Subcutaneous adipose tissue (tissue), 4 donors: ENCODE measurements around the gene MRPL23. TPM values are rescaled to one million over a fixed set of nuclear protein-coding genes. Genes with fewer than 3 reads are reported as not detected.

Source experiments
- total RNA-seq, 4 donors: library from RNA; depleted of rRNA; stranded (reverse); fragments of >200 nt; gene quantifications; one replicate each; pipeline ENCODE4 v1.1.0, GENCODE V29; 2016
- TF ChIP-seq, protein P1 (sequence below): fragments of 450-650 bp; IDR thresholded peaks from one replicate; pipeline ENCODE4 v1.5.1; 2016; ENCODE audit warnings: low read depth, mild to moderate bottlenecking, control low read depth, antibody characterized with exemption, moderate library complexity

MRPL23 gene
- total RNA-seq, 4 donors from 2014 or later: 113 to 142 (median 116) TPM

DNA sequence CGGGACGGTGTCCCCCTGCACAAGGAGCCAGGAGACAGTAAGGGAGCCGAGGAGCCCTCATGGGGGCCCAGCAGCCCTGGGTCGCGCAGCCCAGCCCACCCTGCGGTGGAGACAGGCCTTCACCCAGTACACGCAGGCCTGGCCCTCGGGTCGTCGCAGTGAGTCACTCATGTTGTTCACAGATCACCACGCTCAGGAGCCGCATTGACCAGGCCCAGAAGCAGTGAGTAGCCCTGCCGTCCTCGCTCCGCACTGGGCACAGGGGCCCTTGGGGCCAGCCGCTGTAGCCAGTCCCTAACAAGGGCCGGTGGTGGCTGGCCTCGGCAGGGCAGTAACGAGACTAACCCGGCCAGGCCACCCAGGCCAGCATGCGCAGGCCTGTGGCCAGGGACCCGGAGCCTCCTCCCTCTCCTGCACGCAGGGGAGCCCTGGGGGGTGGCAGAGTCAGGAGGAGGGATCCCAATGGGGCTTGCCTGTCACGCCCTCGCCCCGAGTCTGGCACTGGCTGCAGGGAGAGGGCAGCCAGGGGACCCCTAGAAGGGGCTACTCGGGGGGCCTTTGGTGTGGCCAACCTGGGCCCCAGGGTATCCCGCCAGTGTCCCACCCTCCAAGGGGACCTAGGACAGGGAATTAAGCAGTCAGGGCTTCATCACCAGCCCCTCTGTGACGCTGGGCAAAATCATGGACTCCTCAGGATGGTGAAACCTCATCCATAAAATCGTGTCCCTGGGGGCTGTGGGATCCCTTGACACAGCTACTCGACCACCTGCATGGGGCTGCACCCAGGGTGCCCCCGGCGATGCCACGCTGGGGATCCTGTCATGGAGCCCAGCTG lies 10.1 kb upstream of the MRPL23 start:
- TF ChIP-seq, protein P1, sequence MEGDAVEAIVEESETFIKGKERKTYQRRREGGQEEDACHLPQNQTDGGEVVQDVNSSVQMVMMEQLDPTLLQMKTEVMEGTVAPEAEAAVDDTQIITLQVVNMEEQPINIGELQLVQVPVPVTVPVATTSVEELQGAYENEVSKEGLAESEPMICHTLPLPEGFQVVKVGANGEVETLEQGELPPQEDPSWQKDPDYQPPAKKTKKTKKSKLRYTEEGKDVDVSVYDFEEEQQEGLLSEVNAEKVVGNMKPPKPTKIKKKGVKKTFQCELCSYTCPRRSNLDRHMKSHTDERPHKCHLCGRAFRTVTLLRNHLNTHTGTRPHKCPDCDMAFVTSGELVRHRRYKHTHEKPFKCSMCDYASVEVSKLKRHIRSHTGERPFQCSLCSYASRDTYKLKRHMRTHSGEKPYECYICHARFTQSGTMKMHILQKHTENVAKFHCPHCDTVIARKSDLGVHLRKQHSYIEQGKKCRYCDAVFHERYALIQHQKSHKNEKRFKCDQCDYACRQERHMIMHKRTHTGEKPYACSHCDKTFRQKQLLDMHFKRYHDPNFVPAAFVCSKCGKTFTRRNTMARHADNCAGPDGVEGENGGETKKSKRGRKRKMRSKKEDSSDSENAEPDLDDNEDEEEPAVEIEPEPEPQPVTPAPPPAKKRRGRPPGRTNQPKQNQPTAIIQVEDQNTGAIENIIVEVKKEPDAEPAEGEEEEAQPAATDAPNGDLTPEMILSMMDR: no peak

DNA sequence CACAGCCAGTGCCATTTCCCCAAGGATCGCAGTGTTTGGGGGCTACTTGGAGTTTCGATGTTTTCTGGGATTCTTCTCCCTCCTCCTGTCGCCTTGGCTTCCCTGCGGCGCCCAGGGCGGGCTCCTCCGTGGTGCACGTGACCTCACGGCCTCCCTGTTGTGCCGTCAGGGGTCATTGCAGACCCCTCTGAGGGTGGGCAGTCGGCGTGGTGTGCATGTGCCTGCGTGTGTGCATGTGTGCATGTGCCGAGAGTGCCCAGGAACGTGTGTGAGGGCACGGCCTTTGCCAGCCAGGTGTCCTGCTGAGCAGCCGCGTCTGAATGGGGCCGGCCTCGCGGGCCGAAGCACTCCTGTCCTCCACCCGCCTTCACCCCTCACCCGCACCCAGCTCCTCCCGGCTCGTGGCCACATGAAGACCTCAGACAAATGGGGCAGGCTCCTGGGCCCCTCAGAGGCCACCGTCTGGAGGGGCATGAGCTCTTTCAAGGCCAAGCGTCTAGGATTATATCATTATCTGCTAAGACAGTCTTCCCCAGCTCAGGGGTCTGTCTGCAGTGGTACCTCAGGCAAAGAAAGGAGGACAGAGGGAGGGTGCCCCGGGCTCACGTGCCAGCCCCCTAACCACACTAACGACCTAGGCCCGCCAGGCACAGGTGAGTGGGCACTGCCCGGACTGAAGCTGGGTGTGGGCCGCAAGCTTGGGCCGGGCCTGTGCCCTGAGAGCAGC lies 9.4 kb upstream of the MRPL23 start:
- TF ChIP-seq, protein P1: no peak

DNA sequence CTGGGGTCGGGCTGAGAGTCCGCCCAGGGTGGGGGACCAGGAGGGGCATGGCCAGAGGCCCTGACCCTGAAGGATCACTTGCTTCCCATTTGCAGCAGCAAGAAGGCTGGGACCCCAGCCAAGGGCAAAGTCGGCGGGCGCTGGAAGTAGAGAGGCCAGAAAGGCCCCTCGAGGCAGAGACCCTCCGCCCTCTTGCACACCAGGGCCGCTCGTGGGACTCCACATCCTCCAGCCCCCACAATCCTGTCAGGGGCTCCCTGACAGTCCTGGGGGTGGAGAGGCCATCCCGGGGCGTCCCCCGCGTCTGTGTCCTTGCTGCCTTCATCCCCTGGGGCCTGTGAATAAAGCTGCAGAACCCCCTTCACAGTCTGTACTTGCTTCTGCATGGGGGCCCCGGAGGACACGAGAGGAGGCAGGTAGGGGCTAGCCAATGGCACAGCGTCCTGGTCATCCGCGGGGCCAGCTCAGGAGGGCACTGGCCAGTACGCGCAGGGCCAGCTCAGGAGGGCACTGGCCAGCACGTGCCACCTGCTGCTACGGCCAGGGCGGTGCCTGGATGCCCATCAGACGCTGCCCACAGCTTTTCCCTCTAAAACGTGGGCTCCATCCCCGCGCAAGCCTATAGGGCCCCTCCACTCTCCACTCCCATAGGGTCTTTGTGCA lies 8.7 kb upstream of the MRPL23 start:
- TF ChIP-seq, protein P1: no peak

DNA sequence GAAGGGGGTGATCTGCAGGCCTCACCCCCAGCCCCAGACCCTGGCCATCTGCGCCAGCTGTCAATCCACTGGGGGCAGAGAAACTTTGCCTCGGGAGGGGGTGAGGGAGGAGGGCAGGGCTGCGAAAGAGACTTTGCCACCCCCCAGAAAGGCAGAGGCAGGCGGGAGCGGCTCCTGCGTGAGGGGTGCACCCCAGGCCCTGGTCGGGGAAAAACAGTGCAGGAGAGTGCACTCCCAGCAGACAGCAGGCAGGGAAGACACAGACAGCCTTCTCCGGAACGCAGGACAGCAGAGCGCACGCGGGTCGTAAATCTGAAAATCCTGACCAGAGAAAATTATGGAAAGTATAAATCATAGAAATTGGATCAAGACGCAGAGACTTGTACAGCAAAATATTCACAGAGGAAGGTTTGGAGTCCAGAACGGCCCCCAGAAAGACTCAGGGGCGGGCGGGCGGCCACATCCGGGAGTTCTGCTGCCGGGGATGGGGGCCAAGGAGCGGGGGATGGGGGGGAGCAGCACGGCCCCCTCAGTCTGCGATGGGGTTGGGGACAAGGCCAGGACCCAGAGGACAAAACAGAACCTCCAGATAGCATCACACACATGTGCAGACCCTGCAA lies 8.0 kb upstream of the MRPL23 start:
- TF ChIP-seq, protein P1: no peak

DNA sequence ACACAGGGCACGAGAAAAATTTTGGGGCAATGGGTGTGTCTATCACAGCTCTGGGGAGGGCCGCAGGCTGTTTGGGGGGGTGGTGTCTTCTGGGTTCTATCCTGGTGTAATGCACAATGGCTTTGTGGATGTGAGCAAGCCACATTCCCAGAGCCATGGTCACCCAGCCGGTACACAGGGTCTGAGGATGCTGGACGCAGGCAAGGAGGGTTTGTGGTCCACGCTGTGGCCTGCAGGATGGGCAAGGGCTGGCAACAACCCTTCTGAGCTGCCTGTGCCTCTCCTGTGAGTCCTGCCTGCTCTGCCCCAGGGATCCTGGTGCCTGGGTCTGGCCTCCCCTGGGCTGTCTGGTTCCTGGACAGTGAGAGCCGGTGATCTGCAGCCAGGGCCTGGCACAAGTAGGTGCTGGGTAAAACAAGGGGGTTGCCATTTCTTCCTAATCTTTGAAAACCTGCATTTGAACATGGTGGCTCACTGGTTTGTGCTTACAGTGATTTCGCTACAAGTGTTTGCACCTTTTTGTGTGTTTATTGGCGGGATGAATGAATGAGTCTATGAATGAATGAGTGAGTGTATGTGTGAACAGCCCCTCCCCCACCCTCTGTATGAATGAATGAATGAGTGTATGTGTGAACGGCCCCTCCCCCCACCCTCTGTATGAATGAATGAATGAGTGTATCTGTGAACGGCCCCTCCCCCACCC lies 4.4 kb upstream of the MRPL23 start:
- TF ChIP-seq, protein P1: no peak

DNA sequence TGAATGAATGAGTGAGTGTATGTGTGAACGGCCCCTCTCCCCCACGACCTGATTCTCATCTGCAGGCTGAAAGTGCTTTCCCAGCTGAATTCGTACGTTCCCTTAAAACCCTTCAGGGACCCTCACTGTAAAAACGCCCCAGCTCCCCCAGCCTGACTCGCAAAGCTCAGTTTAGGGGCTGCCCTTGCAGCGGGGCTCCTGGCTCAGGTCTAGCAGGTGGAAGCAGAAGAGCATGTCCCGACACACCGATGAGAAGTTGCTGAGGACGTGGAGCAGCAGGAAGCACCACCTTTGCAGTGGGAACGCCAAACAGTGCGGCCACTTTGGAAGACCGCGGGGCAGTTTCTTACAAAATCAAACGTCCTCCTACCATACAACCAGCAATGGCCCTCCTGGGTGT lies 3.6 kb upstream of the MRPL23 start:
- TF ChIP-seq, protein P1: no peak
